ENCODE data around the gene DCDC2C. TPM values are rescaled to one million over a fixed set of nuclear protein-coding genes. Genes with fewer than 3 reads are reported as not detected.
"Not testable (repeated sequence)": the region's sequence is repeated elsewhere in the genome, so short reads cannot be mapped to it uniquely, and the experiment has no call there.

Gene DCDC2C
- polyA plus RNA-seq, 1 donor: 0.46 TPM

GRCh38 chr2:3771576-3771975 is 68.2 kb downstream of the DCDC2C start:
- DNase-seq (ENCODE audit: low read depth): no peak

GRCh38 chr2:3774336-3774735 is 71.0 kb downstream of the DCDC2C start:
- DNase-seq (ENCODE audit: low read depth): no peak

GRCh38 chr2:3776311-3776710 is 72.9 kb downstream of the DCDC2C start:
- DNase-seq (ENCODE audit: low read depth): no peak

- no peak for DNase-seq (ENCODE audit: low read depth)
Observed at GRCh38 chr2:3777966-3778365, 74.6 kb downstream of the DCDC2C start.

- DNase-seq (ENCODE audit: low read depth): no peak
Observed at GRCh38 chr2:3778851-3779495, 75.6 kb downstream of the DCDC2C start.

GRCh38 chr2:3779496-3780049 is 76.2 kb downstream of the DCDC2C start:
- no peak for DNase-seq (ENCODE audit: low read depth)

GRCh38 chr2:3780477-3781402 is 77.4 kb downstream of the DCDC2C start:
- peak; percentile 20 for DNase-seq (ENCODE audit: low read depth)

- DNase-seq (ENCODE audit: low read depth): no peak
Observed at GRCh38 chr2:3784731-3785130, 81.4 kb downstream of the DCDC2C start.

GRCh38 chr2:3785220-3785889 is 82.0 kb downstream of the DCDC2C start:
- no peak for DNase-seq (ENCODE audit: low read depth)

- DNase-seq (ENCODE audit: low read depth): no peak
Observed at GRCh38 chr2:3785890-3786273, 82.5 kb downstream of the DCDC2C start.

GRCh38 chr2:3787768-3788167 is 84.4 kb downstream of the DCDC2C start:
- DNase-seq (ENCODE audit: low read depth): no peak

- DNase-seq (ENCODE audit: low read depth): no peak
Observed at GRCh38 chr2:3789256-3789655, 85.9 kb downstream of the DCDC2C start.

- no peak for DNase-seq (ENCODE audit: low read depth)
Observed at GRCh38 chr2:3793249-3793648, 89.9 kb downstream of the DCDC2C start.

GRCh38 chr2:3801506-3801905 is 98.1 kb downstream of the DCDC2C start:
- no peak for DNase-seq (ENCODE audit: low read depth)

GRCh38 chr2:3805201-3805939 is 102.0 kb downstream of the DCDC2C start:
- DNase-seq (ENCODE audit: low read depth): no peak

- DNase-seq (ENCODE audit: low read depth): no peak
Observed at GRCh38 chr2:3806168-3806567, 102.8 kb downstream of the DCDC2C start.

GRCh38 chr2:3806730-3807129 is 103.4 kb downstream of the DCDC2C start:
- DNase-seq (ENCODE audit: low read depth): no peak

- no peak for DNase-seq (ENCODE audit: low read depth)
Observed at GRCh38 chr2:3807853-3808252, 104.5 kb downstream of the DCDC2C start.

- no peak for DNase-seq (ENCODE audit: low read depth)
Observed at GRCh38 chr2:3814706-3815245, 111.4 kb downstream of the DCDC2C start.

GRCh38 chr2:3817144-3817543 is 113.8 kb downstream of the DCDC2C start:
- DNase-seq (ENCODE audit: low read depth): not testable (repeated sequence)

GRCh38 chr2:3823748-3824147 is 120.4 kb downstream of the DCDC2C start:
- DNase-seq (ENCODE audit: low read depth): no peak

Measured in forelimb muscle (tissue), 1 donor.